ENCODE results near the gene ACTG1.

GRCh38 chr17:81487089-81487486 lies 25.5 kb downstream of the ACTG1 start:
- TF ChIP-seq CTCF (IDR thresholded peaks at IDR 0.05 in 4 of 5, conservative IDR thresholded peaks at IDR 0.05 in 1 of 5) (no peak), POLR2A (IDR thresholded peaks at IDR 0.05) (no peak)
